Activated T-cell treated with anti-CD3 and anti-CD28 coated beads, Interleukin-2, amount 50 U/mL, for 24 hours (primary cell): ENCODE data around the gene SPTLC2.
"Not testable (repeated sequence)": the region's sequence is repeated elsewhere in the genome, so short reads cannot be mapped to it uniquely, and the experiment has no call there.

Experiments
- DNase-seq: peaks from one replicate; pipeline ENCODE4 v3.0.0-alpha.2; 2020
- H3K27ac Mint-ChIP-seq: 2 replicates; pipeline ENCODE4 v1.8.0; 2020; ENCODE audit warnings: mild to moderate bottlenecking, mixed read lengths
- H3K27me3 Mint-ChIP-seq: 2 replicates; pipeline ENCODE4 v1.8.0; 2020; ENCODE audit warnings: mixed read lengths
- H3K36me3 Mint-ChIP-seq: 2 replicates; pipeline ENCODE4 v1.8.0; 2020; ENCODE audit warnings: low read depth, mixed read lengths
- H3K4me1 Mint-ChIP-seq: 2 replicates; pipeline ENCODE4 v1.8.0; 2020; ENCODE audit warnings: low read depth, mixed read lengths
- H3K4me3 Mint-ChIP-seq: 2 replicates; pipeline ENCODE4 v1.8.0; 2020; ENCODE audit warnings: mild to moderate bottlenecking, moderate library complexity, mixed read lengths
- H3K9me3 Mint-ChIP-seq: 2 replicates; pipeline ENCODE4 v1.8.0; 2020; ENCODE audit warnings: mixed read lengths

SPTLC2 gene

DNA sequence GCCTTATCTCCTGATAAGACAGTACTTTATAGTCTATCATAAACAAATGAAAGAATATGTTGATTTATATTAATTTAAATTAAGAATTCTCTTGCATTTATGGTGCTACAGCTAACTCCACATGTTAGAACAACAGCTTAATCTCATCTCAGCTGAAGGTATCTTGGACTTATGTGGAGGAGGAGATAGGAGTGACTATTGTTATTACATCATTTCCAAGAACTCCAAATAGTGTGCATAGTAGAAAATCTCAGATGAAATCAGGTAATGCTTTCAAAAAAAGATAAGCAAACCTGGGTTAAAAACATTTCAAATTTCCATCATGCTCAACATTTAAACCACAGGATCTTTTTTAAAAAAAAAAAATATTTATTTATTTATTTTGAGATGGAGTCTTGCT lies 86.5 kb downstream of the SPTLC2 start:
- no peak overlapping the region for H3K27ac Mint-ChIP-seq
- H3K27me3 Mint-ChIP-seq: no peaks in the 10 kb centered on the region
- H3K36me3 Mint-ChIP-seq: peaks cover 27% of the 10 kb centered on the region
- no peaks in the 10 kb centered on the region for H3K9me3 Mint-ChIP-seq
- peaks cover 2% of the 10 kb centered on the region for H3K4me1 Mint-ChIP-seq
- H3K4me3 Mint-ChIP-seq: no peak overlapping the region
- DNase-seq: no peak

DNA sequence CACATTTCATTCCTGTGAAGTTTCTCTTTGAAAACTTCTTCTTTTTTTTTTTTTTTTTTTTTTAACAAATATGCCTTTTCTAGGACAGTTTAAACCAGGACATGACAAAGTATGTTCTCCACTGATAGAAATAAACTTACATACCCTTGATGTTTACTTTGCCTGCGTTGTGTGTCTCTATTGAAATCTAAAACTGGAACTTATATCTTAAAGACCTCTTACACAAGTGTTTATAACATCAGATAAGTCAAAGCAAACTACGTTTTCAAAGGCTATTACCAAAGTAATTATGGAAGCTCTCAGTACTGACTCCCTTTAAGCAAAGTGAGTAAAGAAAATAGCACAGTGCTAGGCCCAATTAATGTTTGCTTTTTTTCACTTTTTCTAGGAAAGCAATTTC lies 87.2 kb downstream of the SPTLC2 start:
- H3K4me3 Mint-ChIP-seq: no peak overlapping the region

DNA sequence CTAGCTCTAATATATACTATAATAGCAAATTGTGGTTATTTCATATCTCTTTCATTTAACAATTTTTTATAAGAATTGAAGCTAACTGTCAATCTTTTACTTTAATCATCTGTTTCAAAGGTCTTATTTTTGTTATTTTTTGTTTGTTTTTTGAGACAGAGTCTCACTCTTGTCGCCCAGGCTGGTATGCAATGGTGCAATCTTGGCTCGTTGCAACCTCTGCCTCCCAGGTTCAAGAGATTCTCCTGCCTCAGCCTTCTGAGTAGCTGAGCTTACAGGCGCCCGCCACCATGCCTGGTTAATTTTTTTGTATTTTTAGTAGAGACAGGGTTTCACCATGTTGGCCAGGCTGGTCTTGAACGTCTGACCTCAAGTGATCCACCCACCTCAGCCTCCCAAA lies 87.7 kb downstream of the SPTLC2 start:
- H3K4me1 Mint-ChIP-seq, H3K27ac Mint-ChIP-seq, H3K9me3 Mint-ChIP-seq, H3K4me3 Mint-ChIP-seq, H3K27me3 Mint-ChIP-seq, DNase-seq: not testable (repeated sequence)
- H3K36me3 Mint-ChIP-seq: peaks cover 29% of the 10 kb centered on the region

More for the DNA sequence above, 87.2 kb downstream of the SPTLC2 start:
- H3K36me3 Mint-ChIP-seq: peaks cover 26% of the 10 kb centered on the region
- no peaks in the 10 kb centered on the region for H3K9me3 Mint-ChIP-seq
- H3K27me3 Mint-ChIP-seq: no peaks in the 10 kb centered on the region
- no peak for DNase-seq
- H3K4me1 Mint-ChIP-seq: peaks cover 2% of the 10 kb centered on the region
- H3K27ac Mint-ChIP-seq: no peak overlapping the region

DNA sequence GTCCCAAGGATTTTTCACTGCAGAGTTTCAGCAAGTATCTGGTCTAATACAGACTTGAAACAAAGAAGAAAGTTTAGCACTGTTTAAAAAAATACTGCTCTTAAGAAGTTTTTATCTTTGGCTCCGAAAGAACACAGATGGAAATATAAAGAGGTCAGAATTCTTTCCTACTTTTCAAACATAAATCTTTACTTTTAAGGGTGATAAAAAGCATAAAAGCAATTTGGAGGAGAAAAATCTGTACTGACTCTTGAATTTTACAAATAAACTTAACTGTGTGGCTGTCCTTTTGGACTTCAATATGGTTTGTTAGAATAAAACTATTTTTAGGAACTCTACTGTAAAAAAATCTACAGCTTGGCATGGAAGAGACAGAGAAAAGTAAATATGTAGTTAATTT lies 90.2 kb downstream of the SPTLC2 start:
- Mint-ChIP-seq H3K4me1 (peaks cover 2% of the 10 kb centered on the region), H3K36me3 (peaks cover 33% of the 10 kb centered on the region), H3K27ac (no peak overlapping the region), H3K9me3 (no peaks in the 10 kb centered on the region), H3K27me3 (no peaks in the 10 kb centered on the region), H3K4me3 (no peak overlapping the region)
- no peak for DNase-seq

DNA sequence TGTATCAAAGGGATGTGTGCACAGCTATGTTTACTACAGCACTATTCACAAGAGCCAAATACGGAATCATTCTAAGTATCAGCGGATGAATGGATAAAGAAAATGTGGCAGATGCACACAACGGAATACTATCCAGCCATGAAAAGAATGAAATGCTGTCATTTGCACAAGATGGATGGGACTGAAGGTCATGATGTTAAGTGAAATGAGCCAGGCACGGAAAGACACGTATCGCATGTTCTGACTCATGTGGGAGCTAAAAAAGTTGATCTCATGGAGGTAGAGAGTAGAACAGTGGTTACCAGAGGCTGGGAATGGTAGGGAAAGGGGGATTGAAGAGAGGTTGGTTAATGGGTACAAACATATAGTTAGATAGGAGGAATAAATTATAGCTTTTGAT lies 91.9 kb downstream of the SPTLC2 start:
- no peak for DNase-seq
- H3K27ac Mint-ChIP-seq: no peak overlapping the region
- H3K4me3 Mint-ChIP-seq: no peak overlapping the region
- H3K27me3 Mint-ChIP-seq: no peaks in the 10 kb centered on the region
- no peaks in the 10 kb centered on the region for H3K4me1 Mint-ChIP-seq
- peaks cover 45% of the 10 kb centered on the region for H3K36me3 Mint-ChIP-seq
- H3K9me3 Mint-ChIP-seq: no peaks in the 10 kb centered on the region

DNA sequence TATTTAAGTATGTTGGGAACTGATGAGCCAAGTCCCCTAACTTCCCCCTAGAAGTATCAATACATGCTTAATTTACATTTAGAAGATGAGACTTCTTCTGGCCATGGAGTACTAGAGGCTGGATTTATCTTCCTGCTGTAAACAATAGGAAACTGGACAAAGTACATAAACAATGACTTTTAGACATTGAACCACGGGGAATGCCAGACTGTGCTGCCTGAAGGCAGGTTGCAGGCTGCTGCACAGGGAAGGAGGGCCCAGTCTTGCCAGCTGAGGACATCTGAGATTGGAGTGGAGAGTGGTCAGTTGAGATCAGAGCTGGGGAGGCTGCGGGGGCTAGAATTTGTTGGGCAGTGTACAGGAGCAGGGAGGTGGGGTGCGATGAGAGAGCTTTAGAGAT lies 93.3 kb downstream of the SPTLC2 start:
- Mint-ChIP-seq H3K9me3 (no peaks in the 10 kb centered on the region), H3K4me3 (no peak overlapping the region), H3K27ac (peak overlapping the region; percentile 24), H3K4me1 (no peaks in the 10 kb centered on the region), H3K27me3 (no peaks in the 10 kb centered on the region), H3K36me3 (peaks cover 59% of the 10 kb centered on the region)
- no peak for DNase-seq

DNA sequence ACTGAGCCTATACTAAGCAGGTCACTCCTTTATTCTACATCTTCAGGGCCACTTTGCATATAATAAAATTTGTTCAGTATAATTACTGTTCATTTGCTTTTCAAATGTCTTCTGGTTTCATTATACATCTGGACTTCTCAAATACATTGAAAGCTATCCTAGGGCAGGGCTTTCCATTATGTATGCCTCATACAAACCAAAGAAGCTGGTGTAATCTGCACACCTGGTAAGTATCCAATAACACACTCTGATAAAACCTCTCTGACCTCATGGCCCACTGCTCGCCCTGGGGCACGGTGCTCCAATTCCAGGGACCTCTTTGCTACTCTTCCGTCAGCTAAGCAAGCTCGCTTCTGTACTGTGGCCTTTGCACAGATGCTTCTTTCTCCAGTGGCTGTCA lies 95.9 kb downstream of the SPTLC2 start:
- peaks cover 79% of the 10 kb centered on the region for H3K36me3 Mint-ChIP-seq
- H3K27ac Mint-ChIP-seq: no peak overlapping the region
- H3K9me3 Mint-ChIP-seq: no peaks in the 10 kb centered on the region
- H3K4me3 Mint-ChIP-seq: no peak overlapping the region
- H3K27me3 Mint-ChIP-seq: no peaks in the 10 kb centered on the region
- H3K4me1 Mint-ChIP-seq: no peaks in the 10 kb centered on the region
- no peak for DNase-seq

DNA sequence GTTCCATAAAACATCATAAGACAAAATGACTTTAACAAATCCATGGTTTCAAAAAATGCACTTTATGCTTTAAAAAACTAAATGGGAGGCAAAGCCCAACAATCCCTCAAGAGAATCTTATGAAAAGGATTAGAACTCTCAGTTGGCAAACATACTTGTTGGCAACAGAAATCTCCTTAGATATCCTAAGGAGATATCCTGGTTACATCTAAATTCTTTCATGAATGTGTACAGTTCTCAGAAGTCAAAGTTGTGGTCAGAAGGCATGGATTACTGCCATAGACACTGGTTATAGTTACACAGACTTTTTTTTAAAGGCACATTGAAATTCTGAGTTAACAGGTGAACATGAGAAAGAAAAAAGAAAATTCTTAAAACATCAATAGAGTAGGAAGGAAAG lies 100.3 kb downstream of the SPTLC2 start:
- Mint-ChIP-seq H3K27me3 (no peaks in the 10 kb centered on the region), H3K27ac (no peak overlapping the region), H3K4me3 (no peak overlapping the region), H3K9me3 (no peaks in the 10 kb centered on the region), H3K36me3 (peaks cover 91% of the 10 kb centered on the region), H3K4me1 (no peaks in the 10 kb centered on the region)
- no peak for DNase-seq

DNA sequence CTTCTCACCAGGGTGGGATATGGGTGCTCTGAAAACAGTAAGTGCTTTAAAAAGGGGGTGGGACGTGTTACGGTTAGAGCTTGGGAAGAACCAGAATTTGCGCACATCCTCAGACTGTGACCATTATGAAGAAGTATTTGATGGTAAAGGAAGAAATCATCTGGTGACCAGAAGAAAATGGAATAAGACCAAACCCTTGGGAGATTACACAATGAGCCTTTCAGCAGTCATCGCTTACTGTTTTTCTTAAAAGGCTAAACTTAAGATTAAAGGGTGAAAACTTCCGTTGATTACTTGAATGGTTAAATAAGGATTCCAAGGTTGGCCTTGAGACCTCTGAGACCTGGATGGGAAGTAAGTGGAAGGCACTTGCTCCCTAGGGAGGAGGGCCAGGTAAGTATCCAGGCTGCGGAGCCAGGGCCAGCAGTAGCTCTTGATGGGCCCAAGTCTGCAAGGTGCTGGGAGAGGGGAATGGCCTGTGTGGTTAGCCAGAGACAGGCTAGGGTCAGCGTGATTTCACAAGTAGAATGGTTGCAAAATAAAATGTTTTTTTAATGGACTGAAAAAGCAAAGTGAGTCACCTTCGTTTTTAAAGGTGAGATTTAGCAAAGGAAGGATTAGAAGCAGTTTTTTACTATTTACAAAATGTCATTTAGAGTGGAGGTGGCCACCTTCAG lies 104.8 kb downstream of the SPTLC2 start:
- Mint-ChIP-seq H3K27ac (no peak overlapping the region), H3K27me3 (no peaks in the 10 kb centered on the region), H3K4me3 (no peak overlapping the region), H3K9me3 (no peaks in the 10 kb centered on the region), H3K36me3 (peaks cover 88% of the 10 kb centered on the region), H3K4me1 (no peaks in the 10 kb centered on the region)
- DNase-seq: no peak

DNA sequence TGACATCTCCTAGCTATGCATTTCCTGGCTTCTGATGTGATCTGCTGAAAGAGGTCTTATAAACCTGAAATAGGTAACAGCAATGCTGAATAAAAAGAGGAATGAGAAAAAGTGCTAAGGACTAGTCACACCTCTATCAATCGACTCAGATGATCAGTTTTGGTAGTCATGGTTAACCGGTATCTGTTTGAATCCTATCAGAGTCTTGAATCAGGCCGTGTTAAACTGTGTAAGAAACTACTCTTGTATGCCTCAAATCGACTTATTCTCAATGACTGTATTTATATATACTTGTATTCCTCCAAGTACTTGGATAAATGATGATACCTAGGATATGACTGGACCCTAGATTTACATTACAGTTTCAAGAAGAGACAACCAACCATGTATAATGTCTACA lies 107.1 kb downstream of the SPTLC2 start:
- no peaks in the 10 kb centered on the region for H3K9me3 Mint-ChIP-seq
- no peaks in the 10 kb centered on the region for H3K27me3 Mint-ChIP-seq
- no peaks in the 10 kb centered on the region for H3K4me1 Mint-ChIP-seq
- H3K36me3 Mint-ChIP-seq: peaks cover 73% of the 10 kb centered on the region
- no peak overlapping the region for H3K4me3 Mint-ChIP-seq
- DNase-seq: no peak
- H3K27ac Mint-ChIP-seq: no peak overlapping the region

DNA sequence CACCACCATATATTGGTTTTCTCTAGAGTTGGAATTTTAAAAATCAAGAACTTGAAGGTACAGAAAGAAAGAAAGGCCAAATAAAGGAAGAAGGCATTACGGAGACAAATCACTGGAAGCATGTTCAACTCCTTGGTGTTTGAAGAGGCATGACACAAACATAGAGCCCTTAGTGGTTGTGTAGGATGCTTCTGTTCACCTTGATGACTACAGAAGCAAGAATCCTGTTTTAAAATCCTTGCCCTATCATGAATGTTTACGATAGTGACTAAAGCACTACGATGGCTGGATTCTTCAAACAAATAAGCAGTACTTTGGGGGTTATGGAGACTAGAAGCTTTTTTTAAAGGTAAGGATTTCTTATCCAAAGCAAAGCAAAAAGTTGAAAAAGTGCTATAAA lies 107.6 kb downstream of the SPTLC2 start:
- H3K4me1 Mint-ChIP-seq: no peaks in the 10 kb centered on the region
- no peak overlapping the region for H3K4me3 Mint-ChIP-seq
- DNase-seq: no peak
- no peak overlapping the region for H3K27ac Mint-ChIP-seq
- H3K27me3 Mint-ChIP-seq: no peaks in the 10 kb centered on the region
- H3K9me3 Mint-ChIP-seq: no peaks in the 10 kb centered on the region
- peaks cover 68% of the 10 kb centered on the region for H3K36me3 Mint-ChIP-seq

DNA sequence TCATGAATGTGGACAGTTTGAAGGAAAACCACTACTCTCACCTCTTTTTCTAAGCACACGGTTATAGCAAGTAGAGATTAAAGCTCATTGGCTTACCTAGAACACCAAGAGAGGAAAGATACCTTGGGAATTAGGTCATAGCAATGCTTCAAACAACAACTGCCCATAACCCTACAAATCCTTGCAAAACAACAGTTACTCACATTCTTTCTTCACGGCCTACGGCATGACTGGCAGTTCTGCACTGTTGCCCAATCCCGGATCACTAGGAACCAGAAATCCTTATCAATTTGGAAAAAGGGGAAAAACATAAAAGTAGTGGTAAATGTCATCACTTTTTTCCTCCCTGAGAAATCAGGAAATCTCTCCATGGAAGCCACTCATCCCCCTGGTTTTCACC lies 108.2 kb downstream of the SPTLC2 start:
- H3K36me3 Mint-ChIP-seq: peaks cover 66% of the 10 kb centered on the region
- no peaks in the 10 kb centered on the region for H3K27me3 Mint-ChIP-seq
- H3K4me3 Mint-ChIP-seq: no peak overlapping the region
- DNase-seq: no peak
- H3K9me3 Mint-ChIP-seq: peaks cover 1% of the 10 kb centered on the region
- no peak overlapping the region for H3K27ac Mint-ChIP-seq
- H3K4me1 Mint-ChIP-seq: no peaks in the 10 kb centered on the region

DNA sequence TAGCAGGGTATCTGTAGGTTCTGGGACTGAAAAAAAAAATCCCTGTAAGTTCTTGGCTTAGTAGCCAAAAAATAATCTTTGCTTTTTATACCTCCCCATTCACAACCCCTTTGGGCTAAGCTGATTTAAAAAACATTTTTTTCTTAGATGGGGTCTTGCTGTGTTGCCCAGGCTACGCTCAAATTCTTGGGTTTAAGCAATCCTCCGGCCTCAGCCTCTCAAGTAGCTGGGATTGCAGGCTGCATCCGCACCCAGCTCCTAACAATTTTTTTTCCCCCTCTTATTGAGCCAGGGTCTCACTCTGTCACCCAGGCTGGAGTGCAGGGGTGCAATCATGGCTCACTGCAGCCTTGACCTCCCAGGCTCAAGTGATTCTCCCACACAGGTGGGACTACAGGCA lies 108.7 kb downstream of the SPTLC2 start:
- H3K27ac Mint-ChIP-seq: no peak overlapping the region
- H3K4me1 Mint-ChIP-seq: no peaks in the 10 kb centered on the region
- H3K4me3 Mint-ChIP-seq: no peak overlapping the region
- no peak for DNase-seq
- H3K36me3 Mint-ChIP-seq: peaks cover 65% of the 10 kb centered on the region
- no peaks in the 10 kb centered on the region for H3K27me3 Mint-ChIP-seq
- H3K9me3 Mint-ChIP-seq: peaks cover 4% of the 10 kb centered on the region

DNA sequence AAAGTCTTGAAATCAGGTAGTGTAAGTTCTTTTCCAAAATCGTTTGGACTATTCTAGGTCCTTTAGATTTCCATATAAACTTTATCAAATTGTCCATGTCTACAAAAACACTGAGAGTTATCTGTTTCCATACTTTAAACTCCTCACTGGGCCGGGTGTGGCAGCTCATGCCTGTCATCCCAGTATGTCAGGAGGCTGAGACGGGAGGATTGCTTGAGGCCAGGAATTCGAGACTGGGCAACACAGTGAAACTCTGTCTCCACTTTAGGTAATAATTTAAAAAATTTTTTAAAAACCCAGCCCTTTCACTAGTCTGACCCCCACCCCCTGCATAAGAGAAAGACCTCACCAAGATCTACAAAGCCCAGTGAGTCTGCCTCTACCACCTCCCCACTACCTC lies 111.4 kb downstream of the SPTLC2 start:
- no peak for DNase-seq
- Mint-ChIP-seq H3K4me1 (no peaks in the 10 kb centered on the region), H3K27me3 (peaks cover 9% of the 10 kb centered on the region), H3K36me3 (peaks cover 38% of the 10 kb centered on the region), H3K9me3 (peaks cover 4% of the 10 kb centered on the region), H3K27ac (no peak overlapping the region), H3K4me3 (no peak overlapping the region)

DNA sequence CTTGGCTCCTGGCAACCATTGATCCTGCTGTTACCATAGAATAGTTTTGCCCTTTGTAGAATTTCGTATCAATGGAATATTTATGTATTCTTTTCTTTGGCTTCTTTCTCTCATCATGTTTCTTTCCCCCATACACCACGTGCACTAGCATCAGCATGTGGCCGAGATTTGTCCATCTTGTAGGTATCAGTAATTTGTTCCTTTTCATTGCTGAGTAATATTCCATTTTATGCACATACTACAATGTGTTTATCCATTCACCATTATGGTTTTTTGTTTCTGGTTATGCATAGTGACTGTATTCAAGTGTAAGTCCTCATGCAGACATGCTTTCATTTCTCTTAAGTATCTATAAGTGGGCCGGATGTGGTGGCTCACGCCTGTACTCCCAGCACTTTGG lies 113.3 kb downstream of the SPTLC2 start:
- H3K27me3 Mint-ChIP-seq: peaks cover 19% of the 10 kb centered on the region
- peaks cover 20% of the 10 kb centered on the region for H3K36me3 Mint-ChIP-seq
- peaks cover 2% of the 10 kb centered on the region for H3K4me1 Mint-ChIP-seq
- no peak overlapping the region for H3K4me3 Mint-ChIP-seq
- no peak overlapping the region for H3K27ac Mint-ChIP-seq
- no peak for DNase-seq
- peaks cover 4% of the 10 kb centered on the region for H3K9me3 Mint-ChIP-seq
